Stimulated activated CD8-positive, alpha-beta memory T cell treated with anti-CD3 and anti-CD28 coated beads, Interleukin-2, amount 100 ng/mL, for 1 hour (primary cell): Measurements from ENCODE around the gene HMGN2.

Experiments used
- DNase-seq, 2 donors: peaks; one replicate each; pipeline ENCODE4 v3.0.0-alpha.2; 2020; ENCODE audit warnings: low read depth in 2 of 2

HMGN2 gene

DNA sequence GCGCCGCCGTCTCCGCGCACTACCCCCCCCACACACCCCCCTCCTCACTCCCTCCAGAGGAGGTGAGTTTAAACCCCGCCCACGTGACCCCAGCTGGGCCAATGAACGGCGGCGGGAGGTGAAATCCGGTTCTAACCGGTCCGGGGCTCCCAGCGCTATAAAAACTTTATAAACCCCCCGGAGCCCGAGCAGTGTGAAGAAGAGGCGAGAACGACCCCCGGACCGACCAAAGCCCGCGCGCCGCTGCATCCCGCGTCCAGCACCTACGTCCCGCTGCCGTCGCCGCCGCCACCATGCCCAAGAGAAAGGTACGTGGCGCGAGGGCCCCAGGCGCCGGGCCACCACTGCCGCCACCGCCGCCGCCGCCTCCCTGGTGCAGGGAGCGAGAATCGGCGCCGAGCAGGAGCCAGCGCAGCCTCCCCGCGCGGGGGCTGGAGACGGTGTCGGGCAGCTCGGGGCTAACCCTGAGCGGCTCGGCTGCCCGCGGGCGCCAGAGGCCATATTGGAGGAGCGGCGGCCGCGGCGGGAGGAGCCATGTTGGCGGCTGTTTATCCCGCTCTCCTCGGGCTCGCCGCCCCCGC is at the start of gene HMGN2:
Gene HMGN2, plus strand, starts transcription at position 121 of the 581 bp plus-strand sequence. Its CDS starts 173 bp downstream, at position 294.
- DNase-seq: peak; percentile 73 to 81

DNA sequence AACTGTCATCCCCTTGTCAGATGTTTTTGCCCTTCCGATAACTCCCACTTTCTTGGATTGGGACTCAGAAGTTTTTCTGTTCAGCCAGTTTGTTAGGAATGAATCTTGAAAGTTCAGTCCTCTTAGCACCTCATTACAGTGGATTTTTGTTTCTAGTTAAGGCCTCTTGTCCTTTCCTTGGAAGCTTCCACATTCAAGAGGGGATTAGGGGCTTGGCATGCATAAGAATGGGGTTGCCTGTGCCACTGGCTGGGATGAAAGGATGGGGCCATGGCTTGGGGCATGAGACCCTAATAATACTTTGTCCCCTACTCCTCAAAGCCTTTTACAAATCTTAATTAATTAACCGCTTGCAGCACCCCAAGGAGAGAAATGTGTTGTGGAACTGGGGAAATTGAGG is 42.5 kb upstream of the HMGN2 start:
- DNase-seq: no peak

DNA sequence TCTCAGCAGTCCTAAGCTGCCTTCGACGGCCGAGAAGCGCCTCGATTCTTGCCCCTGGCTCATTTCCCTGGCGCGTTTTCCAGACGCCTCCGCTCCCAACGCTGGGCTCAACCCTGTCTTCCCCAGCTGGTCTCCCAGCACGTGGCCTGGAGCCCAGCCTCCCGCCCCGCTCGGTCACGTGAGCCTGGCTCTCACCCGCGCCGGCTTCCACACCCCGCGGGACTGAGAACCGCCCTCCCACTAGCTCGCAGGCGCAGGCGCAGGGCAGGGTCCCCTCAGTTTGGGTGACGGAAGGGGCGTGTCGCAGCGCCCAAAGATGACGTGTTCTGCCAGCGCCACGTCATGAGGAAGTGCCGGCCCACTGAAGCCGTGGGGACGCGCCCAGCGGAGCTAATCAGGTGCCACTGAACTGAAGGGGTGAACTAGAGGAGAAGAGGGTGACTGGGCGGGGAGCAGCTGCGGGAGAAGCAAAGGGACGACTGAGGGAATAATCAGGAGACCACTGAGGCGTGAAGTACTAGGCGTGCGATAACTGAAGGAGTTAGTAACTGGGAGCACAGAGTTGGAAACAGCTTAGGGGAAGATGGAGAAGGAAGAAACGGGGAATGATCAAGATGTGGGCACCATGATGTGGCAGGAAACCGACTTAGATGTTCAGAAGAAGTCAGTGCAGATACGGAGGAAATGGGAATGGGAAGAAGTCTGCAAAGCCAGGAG is 40.1 kb upstream of the HMGN2 start, which contains the start of gene DHDDS:
Gene DHDDS, plus strand, starts transcription at position 343 of the 717 bp plus-strand sequence. CDS start 625 bp downstream, outside the sequence.
- peak; percentile 97 for DNase-seq

DNA sequence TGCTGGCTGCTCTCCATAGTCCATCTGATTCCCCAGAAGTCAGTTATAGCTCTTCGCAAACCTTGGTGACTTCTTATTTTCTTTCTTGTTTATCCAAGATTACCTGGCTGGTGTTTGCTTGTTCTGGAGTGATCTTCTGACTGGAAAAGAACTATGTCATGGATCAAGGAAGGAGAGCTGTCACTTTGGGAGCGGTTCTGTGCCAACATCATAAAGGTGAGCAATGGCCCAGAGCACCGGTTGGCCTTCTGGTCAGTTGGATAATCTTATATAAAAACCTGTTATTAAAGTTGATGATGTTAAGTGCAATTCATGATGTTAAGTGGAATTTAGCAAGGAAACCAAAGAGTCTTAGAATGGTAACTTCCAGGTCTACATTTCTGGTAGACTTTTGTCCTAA is 39.4 kb upstream of the HMGN2 start:
- DNase-seq: no peak

DNA sequence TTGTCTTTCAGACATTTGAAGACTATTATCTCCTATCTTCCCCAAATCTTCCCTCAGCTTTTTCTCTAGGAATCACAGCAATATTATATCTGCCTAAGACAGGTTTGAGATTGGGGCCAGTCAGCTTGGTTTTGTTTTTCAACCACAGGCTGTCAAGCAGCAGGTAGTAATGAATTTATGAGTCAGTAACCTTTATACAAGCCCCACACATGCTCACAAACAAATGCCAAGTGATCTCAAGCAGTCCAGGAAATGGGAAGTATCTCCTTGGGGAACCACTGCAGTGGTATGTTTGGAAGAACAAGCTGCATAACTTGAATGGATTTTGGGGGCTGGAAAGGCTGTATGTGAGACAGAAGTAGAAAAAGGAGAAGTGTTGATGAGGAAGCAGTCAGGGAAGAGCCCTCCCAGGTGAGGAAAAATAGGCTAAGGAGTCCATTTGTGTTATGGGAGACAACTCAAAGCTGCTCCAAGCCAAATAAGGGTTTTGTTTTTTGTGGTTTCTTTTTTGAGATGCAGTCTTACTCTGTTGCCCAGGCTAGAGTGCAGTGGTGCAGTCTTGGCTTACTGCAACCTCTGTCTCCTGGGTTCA is 38.0 kb upstream of the HMGN2 start:
- DNase-seq: no peak

DNA sequence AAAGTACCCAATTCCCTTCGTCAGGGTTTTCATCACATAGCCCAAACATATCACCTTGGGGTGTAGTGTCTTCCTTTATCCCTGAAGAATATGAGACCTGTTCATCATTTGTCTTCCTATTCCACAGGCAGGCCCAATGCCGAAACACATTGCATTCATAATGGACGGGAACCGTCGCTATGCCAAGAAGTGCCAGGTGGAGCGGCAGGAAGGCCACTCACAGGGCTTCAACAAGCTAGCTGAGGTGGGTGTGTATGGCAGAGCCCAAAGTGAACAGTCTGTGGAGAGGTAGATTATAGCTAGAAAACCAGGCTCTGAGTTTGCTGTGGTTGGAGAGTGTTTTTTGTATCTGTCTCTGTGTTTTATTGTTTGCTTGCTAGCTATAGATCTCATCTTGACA is 34.2 kb upstream of the HMGN2 start:
- no peak for DNase-seq

DNA sequence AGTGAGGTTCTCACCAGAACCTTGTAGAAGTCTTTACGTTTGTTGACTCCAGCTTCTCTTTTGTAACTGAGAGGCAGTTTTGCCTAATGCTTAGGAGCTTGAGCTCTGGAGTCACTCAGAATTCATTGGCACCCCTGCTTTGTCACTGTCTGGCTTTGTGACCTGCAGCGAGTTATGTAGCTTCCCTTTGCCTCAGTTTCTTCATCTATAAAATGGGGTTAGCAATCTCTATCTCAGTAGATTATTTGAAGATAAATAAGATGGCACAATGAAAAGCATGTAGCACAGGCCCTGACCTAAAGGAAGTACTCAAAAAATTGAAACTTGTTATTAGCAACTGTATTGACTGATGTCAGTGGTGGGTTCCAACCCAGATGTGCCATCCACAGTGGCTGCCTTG is 32.0 kb upstream of the HMGN2 start:
- DNase-seq: no peak

DNA sequence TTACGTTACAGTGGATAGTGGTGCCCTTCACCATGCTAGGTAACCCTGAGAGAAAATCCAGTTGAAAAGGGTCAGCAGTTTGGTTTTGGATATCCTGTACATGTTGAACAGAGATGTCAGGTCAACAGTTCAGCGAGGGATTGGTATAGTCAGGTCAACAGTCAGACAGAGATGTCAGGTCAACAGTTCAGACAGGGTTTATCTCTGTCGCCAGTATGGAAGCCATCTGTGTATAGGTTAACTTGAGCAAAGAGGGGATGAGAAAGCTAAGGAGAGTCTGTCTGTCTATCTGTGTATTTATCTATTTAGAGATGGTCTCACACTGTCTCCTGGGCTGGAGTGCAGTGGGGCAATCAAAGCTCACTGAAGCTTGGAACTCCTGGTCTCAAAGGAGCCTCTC is 22.4 kb upstream of the HMGN2 start:
- no peak for DNase-seq

DNA sequence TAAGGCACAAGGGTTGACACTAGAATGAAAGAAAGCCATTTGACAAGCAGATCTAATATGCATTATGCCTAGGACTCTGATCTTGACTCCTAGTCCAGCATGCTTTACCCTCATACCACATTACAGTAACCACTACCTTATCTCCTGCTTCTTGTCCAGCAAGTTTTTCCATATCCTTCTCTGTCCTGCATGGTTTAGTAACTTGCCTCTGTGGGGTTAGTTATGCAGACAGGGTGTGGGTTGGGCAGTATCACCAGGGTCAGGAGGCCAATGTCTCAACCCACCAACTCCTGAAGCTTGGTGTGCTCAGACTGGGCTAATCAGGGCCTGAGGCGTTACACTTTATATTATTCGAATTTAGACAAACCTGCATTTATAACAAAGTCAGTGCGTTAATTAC is 21.3 kb upstream of the HMGN2 start:
- no peak for DNase-seq

DNA sequence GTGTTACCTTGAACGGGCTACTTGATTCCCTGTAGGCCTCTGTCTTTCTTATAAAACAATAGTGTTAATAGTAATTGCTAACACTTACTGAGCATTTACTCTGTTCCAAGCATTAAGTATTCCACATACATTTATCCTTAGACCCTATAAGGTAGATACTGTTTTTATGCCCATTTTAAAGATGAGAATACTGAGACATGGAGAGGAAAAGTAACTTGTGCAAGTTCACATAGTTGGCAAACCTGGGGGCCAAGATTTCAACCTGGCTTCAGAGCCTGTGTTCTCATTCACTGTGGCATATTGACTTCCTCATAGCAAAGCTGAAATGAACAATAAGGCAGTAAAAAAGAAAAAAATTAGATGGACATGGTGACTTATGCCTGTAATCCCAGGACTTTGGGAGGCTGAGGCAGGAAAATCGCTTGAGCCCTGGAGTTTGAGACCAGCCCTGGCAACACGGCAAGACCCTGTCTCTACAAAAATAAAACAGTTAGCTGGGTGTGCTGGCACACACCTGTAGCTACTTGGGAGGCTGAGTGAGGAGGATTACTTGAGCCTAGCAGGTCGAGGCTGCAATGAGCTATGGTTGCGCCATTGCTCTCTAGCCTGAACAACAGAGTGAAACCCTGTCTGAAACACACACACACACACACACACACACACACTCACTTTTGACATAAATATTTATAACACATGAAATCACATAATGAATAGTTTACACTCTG is 19.6 kb upstream of the HMGN2 start:
- DNase-seq: no peak

DNA sequence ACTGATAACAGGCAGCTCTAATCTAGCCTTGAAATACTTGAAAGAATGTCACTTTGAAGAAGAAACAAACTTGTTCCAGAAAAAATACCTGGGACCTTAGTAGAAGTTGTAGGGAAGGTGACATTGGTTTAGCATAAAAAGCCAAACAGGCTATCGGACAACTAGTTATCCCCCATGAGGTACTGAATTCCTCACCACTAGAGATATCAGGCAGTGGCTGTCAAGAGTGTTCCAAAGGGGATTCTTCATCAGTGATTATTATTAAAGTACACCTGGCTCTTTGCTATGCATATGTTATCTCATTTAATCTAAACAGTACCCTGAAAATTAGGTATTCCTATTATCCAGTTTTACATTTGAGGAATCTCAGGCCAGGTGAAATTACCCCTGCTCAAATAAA is 13.1 kb upstream of the HMGN2 start:
- no peak for DNase-seq

DNA sequence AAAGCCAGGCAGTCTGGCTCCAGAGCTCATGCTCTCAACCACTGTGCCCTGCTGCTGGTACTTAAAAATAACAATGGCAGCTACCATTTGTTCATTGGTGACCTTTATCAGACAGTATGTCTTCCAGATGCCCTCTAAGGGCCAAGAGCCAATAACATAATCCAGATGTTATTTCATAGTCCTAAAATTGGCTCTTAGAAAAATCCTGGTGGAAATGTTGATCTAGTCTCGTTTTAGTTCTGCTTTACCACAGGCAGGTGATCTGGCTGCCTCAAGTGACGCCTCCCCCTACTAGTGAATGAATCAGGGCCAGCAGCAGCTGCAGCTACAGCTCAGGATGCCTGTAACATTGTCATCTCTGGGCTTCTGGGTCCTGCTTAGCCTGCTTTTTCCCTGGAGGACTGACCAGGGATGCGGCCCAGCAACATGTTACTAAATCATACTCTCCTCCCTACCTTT is 12.6 kb upstream of the HMGN2 start:
- DNase-seq: no peak

DNA sequence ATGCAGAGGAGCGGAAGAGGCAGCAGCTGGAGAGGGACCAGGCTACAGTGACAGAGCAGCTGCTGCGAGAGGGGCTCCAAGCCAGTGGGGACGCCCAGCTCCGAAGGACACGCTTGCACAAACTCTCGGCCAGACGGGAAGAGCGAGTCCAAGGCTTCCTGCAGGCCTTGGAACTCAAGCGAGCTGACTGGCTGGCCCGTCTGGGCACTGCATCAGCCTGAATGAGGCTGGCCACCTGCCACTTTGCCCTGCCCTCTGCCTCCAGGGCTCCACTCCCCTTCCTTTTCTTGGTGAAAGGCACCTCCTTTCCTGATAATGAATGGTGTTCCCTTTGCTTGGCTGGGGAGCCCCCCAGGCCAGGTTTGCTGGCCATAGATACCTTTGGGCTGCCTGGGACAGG is 3.3 kb upstream of the HMGN2 start:
- DNase-seq: no peak

DNA sequence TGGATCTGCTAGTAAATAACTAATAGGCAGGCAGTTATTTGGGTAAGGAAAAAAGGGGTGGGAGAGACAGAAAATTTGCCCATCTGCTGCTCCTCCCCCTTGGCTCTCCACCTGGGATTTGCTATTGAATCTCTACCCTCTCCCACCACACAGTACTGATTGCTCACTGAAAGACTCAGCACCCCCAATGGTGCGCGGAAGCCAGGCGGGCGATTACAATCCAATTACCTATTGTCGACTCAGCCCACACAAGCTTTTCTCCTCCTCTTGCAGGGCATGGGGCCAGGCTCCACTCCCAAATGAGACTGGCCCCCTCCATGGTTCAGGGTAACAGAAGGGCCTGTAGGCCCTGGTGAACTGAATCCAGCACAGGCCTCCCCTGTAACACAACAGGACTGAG is 2.7 kb upstream of the HMGN2 start:
- DNase-seq: no peak

DNA sequence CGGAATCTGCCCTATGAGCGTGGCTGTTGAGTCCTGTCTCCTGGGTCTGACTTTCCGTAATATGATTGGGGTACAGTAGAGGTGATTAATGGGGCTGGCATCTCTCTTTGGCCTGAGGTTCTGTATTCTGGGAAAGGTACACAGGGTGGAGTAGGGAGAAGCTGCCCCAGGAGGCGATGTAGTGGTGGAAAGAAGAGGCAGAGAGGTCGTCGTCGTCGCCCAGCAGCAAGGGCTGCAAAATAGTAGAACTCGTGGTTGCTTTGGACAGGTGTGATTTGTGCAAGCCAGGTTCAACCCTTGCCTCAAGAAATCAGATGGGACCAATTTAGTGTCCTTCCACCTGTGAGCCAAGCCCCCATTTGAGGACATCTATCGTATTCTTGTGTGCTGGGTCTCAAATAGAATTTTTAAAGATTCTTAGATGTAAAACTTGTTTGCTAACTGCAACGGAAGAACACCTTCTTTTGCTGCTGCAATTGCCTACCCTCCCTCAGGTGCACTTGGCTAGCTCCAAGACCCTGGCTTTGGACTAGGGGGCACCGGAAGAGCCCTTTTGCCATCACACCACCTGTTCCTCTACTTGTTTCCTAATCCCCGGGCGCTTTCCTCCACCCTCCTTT is 1.3 kb upstream of the HMGN2 start:
- DNase-seq: no peak

DNA sequence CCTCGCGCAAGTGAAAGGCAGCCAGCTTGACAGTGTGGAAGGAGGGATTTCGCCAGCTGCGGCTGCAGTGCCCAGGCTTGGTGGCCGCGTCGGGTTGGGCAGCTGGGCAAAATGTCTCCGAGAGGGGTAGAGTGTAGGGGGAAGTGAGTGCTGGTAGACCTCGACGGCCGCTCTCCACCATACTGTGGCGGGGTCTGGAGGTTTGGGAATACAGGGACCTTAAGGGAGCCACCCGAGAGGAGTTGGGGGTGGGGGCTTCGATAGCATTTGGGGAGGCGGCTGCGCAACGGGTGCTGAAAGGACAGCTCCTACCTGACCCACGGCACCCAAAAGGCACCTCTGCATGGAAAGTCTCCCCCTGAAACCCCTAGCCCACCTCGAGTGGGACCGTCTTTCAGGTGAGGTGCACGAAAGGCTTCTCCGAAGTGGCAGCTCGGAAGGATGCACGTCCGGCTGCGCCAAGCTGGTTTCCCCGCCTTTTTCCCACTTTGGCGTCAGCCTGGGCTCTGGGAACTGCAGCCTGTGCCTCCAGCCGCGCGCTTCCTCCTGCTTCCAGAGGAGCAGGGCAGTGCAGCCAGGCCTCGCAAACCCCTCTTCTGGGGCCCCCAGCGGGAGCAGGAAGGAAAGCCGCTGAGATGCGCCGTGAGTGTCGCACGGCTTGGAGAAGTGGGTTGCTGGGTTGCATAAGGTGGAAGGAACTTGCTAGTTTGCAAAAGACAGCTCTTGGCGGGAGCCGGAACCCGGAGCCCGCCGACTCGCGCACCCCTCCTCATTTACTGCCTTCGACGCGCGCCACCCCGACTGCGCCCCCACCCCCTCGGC is 531 bp upstream of the HMGN2 start:
- DNase-seq: peak in 1 of 2 donors; percentile 9

DNA sequence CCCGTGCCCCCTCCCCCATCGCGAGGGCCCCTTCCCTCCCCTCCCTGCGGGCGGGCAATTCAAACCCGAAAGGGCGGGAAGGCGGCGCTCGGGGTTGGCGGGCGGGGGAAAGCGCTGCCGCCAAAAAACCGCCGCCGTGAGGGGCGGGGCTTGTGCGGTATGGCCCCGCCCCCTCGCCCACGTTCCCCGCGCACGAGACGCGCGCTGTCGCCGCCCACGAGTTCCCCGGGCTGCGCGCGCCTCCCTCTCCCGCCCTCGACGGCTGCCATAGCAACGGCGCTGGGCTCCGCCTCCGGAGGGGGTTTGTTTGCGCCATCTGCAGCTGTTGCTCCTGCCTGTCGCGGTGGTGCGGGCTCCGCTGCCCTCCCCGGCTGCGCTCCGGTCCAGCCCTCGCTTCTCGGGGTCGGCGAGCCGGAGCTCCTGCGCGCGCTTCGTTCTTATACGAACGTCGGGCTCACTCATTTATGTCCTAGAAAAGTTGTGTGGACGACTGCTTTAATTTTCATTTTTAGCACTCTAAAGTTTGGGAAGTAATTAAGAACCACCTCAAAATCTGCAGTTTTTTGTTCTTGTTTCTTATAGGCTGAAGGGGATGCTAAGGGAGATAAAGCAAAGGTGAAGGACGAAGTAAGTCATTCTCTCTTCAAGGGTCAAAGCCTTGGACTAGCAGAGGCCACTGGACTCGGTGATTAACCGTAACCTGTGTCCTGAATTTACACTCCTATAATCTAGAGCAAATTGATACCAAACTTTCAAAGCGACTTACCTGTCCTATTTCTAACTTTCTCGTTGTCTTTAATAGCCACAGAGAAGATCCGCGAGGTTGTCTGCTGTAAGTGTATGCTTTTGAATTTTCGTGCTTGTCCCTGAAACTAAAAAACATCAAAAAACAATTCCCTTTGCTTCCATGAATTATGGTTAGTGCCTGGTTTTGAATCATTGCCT is 933 bp downstream of the HMGN2 start:
- DNase-seq: peak; percentile 94 to 96

DNA sequence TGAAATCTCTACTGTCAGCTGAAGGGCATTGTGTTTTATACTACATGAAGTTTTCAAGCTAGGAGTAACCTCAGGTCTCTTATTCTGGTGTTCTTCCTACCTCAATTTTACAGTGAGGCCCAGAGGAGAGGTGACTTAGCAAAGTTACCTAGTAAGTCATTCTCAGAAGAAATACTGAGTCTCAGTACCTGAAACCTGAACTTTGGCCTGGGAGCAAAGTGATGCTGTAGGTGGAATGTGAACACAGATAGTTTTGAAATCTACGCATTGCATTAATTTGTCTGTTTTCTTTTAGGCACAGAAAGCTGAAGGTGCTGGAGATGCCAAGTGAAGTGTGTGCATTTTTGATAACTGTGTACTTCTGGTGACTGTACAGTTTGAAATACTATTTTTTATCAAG is 2.6 kb downstream of the HMGN2 start:
- DNase-seq: no peak

DNA sequence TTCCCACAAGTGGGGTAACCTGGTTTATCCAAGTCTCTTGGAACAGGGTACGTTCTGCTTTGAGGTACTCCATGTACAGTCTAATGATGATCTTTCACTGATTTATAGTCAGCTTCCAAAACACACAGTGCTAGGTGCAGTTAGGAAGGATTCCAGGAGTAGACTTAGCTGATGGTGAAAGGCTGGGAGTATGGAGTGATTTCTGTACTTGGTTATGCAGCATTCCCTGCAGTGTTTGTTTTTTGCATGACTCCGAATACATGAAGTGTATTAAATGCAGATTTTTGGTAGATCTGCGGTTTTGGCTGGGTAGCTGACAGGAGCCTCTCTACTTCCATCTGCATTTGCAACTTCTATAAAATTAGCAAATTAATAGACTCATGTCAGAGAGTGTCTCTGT is 3.7 kb downstream of the HMGN2 start:
- no peak for DNase-seq

DNA sequence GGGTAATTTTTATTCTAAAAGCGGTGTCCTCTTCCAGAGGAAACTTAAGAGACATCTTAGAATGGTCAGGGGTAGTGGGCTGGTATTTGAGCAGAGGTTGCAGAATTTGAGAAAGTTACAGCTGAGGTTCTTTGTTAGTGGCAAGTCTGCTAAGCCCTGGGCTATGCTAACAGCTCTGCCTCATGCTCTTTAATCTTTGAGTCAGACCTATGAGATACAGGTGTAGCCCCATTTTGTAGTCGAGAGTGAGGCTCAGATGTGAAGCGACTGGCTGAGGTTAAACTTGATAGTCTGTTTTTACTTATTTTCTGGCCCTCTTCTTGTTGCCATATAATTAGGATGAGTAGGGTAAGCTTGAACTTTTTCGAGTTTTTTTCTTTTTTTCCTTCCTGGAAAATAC is 4.7 kb downstream of the HMGN2 start:
- DNase-seq: no peak
